Smooth muscle cell of the brain vasculature (primary cell): ENCODE data around the gene PLCB1.

Source experiments
- DNase-seq: peaks from one replicate; pipeline ENCODE4 v3.0.0-alpha.2; 2012; ENCODE audit warnings: low read depth, low spot score

The PLCB1 gene

DNA sequence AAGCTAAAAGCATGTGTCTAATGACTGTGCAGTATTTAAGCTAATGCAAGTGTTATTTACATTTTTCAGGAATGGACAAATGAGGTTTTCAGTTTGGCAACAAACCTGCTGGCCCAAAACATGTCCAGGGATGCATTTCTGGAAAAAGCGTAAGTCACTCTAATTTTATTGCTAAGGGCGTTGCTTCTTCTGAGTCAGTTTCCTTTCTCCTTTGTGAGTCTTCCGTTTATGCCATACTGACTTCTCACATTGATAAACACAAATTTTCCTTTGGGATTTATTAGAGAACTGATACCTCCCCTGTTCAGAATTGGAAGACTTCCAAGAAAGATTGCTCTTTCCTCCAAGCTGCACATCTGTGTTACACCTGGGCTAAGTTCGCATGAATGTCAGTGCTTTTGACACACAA, 514.0 kb downstream of the PLCB1 start:
- no peak for DNase-seq

DNA sequence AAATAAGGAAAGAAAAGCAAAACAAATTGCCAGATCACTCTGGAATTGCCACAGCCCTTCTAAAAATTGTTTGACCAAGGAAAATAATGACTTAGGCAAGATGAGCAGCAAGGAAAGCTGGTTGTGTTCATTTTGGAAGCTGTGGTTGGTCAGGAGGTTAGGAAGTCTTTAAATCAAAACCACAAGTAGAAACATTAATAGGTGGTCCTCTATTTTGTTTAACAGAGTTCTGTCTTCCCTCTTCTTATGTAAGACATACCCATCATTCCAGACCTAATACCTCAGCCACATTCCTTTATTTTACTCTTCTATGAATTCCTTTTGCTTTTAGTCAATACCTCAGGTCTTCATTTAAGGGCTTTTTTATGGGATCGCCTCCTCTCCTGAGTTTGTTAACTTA, 514.6 kb downstream of the PLCB1 start:
- no peak for DNase-seq

DNA sequence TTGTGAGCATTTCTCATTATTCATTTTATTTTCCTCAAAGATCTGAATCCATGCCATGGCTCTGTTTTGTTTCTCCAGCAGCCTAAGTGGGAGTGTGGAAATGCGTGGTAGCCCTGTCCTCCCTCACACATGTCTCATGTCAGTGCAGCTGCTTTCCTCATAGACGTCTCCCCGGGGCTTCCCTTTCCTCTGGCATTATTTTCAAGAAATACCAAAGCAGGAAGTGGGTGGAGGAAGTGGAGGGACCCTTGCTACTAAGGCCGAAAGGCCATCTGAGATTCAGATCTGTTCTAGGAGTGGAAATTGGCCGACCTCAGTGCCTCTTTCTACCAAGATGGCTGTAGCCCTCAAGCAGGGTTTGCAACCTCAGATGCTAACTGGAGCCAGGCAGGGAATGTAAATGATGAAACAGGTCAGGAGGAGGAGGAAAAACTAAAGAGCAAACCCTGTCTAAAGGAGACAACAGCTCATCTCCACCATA, 515.9 kb downstream of the PLCB1 start:
- DNase-seq, result no peak

DNA sequence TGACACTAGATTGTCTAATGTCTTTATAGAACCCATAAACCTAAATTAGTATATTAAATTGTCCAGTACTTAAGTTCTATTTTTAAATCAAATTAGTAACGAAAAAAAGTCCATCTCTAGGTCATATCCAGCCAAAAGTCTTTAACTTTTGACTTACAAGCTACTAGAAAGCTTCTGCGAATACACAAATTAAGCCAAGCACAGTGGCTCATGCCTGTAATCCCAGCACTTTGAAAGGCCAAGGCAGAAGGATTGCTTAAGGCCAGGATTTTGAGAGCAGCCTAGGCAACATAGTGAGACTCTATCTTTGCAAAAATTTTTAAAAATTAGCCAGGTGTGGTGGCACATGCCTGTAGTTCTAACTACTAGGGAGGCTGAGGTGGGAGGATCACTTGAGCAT, 516.4 kb downstream of the PLCB1 start:
- no peak for DNase-seq

DNA sequence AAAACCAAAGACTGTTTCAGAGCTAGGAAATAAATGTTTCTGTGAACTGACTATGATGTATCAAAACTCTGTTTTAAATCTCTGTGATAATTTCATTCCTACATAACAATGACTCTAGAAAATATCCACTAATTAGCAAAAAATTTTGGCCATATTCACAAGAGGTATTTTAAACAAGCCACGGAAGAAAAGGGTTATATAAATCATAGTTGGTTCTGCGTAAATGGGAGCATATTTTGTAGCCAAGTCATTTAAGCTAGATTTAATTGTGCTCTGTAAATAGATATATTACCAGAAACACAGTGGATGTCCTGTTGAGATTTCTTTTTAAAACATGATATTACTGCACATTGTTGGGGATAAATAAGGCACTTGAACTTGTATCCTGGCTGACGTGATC, 520.3 kb downstream of the PLCB1 start:
- DNase-seq, result no peak

DNA sequence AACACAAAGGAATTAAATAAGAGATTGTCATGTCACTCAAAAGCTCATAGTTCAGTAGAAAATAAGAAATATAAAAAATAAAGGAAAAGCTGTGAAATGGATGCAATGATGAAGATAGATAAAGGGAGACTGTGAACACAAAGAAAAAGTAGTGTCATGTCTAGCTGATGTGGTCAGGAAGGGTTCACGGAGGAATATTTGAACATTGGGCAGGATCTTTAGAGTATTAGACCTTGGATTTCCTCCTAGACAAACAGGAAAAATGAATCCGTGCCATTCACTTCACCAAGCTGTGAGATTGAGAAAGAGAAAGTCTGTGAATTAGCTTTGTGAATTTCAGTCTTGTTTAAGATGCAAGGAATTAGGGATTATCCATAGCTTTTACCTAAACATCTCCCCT, 522.4 kb downstream of the PLCB1 start:
- DNase-seq, result no peak

DNA sequence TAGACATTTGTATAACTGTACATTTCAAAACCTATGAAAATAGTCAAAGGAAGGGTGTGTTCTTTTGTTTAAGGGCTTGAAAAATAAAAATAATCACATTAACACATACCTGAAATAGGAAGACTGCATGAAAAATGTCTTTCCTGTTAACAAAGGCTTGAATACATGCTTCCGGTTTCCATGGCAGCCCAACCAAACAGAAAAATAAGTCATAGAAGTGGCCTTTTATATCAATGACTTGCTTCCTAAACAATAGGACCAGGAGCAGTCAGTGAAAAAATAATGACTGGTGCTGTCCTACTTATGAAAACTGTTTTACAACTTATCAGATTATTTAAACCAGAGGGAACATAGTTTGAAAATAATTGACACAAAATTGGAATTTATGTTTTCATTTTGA, 524.3 kb downstream of the PLCB1 start:
- no peak for DNase-seq

DNA sequence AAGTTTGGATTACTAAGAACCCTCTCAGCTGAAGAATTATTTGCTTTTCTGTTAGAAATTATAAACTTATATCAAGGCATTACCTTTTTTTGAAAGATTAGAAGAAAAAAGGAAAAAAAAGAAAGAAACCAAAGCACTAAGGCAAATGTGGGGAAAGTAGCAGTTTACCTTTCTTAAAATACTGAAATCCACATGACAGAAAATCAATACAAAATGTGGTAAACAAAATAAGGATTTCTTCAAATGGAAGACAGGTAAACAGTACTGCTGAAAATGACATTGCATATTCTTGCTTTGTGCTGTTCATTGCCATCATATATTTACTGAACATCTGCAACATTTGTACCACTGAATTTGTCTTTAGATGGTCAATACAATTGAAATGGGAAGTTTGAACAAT, 525.6 kb downstream of the PLCB1 start:
- no peak for DNase-seq

DNA sequence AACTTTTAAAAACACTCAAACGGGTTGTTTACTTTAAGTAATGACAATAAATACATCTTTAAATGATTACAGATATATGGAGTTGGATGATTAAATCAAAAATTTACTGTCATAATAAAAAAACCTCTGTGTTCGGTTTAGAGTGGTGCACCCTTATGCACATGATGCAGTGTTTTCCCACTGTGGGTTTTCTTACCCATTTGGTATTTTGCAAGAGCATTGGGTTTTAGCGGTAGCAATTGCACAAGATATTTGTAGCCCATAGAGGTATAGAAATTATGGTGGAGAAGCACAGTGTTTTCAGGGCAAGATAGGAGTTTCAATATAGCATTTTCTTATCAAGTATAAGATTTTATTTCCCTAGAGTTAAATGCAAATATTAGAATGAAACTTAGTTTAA, 526.0 kb downstream of the PLCB1 start:
- DNase-seq, result no peak

DNA sequence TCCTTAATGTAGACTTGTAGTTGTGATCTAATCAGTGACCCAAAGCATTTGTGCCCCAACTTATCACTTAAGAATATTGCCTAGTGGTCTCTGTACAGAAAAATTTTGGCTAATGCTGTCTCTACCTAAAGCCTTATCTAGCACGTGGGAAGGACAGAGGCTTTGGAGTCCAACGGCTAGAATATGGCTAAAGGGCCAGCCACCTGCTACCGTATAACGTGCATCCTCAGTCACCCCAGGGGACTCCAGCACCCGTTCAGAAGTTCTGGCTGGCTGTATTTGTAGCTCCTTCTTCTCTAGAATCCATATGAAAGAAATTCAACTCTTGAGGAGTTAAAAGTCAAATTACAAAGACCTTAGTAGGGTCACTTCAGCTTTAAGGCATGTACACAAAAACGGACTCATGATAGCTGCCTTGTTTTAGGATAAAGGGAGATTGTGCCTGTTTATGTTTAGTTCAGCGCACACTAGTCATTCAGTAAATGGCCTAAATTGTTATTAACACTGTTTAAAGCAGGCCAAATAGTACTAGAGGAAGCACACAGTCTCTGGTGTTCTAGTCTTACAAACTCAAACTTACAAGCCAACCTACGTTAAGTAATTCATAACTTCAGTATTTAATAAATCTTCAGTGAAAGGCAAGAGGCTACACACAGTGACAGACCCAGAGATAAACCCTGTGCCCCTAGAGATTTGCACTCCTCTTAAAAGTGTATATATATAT, 529.3 kb downstream of the PLCB1 start:
- DNase-seq, result no peak

DNA sequence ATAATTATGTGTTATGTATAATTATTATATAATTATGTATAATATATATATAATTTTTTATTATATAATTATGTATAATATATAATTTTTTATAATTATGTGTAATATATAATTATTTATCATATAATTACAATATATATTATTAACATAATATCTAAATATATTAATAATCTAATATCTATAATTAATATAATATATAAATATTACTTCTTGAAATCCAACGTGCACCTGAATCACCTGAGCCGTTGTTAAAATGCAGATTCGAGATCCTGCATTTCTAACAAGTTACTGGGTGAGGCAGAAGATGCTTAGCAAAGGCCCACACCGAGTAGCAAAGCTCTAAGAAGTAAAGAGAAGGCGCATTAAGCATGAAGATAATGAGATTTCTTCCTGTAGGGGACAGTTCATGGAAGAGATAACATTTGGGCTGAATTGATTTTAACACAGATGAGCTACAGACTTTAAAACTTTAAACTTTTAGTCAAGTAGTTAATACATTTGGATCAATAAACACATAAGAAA, 530.4 kb downstream of the PLCB1 start:
- DNase-seq, result no peak

DNA sequence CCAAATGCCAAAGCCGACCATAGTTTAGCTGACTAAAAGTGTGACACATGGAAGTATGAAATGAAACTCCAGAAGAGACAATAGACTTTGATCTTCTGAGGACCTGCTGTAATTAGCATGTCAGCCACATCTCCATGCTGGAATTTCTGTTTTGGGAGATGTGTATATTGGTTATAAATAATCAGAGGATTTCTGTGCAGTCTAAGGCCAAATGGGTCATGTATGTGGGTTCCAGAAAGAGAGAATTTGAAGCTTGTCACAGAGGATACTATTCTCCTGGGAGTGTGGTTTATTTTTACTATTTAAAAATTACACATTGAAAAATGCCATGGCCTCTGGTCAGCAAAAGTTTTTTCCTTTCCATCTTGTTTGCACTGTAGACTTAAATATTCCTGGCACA, 531.4 kb downstream of the PLCB1 start:
- no peak for DNase-seq

DNA sequence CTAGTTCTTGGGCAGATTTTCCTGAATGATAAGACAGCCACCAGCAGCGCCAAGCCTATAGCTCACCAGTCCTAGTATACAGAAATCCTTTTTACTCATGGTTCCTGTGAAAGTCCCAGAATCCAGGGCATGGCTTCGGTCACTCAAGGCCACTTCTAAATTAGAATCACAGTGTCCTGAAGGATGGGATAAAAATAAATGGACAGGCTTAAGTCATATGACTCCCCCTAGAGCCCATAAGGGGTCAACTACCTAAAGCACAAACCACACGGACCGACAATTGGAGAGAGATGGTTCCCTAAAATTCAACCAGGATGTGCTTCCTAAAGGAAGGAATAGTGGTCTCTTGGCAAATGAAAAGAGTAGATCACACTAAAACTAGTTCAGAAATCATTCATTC, 532.7 kb downstream of the PLCB1 start:
- no peak for DNase-seq

DNA sequence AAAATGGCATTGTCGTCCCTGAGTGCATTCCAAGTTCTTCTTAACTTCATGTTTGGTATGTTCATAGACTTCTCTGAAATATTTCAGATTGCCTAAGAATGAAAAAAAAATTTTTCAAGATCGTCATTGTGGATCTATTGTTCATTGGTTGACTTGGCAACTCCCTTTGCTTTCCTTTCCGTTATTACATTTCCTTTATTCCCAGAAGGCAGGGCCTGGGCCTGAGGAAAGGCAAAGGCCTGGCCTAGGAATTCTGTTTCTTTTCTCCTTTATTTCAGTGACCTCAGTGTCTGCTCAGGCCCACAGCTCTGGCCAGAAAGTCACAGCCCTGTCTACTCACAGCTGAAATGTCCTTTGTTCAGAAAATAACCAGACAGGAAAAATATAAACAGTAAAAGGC, 535.2 kb downstream of the PLCB1 start:
- no peak for DNase-seq

DNA sequence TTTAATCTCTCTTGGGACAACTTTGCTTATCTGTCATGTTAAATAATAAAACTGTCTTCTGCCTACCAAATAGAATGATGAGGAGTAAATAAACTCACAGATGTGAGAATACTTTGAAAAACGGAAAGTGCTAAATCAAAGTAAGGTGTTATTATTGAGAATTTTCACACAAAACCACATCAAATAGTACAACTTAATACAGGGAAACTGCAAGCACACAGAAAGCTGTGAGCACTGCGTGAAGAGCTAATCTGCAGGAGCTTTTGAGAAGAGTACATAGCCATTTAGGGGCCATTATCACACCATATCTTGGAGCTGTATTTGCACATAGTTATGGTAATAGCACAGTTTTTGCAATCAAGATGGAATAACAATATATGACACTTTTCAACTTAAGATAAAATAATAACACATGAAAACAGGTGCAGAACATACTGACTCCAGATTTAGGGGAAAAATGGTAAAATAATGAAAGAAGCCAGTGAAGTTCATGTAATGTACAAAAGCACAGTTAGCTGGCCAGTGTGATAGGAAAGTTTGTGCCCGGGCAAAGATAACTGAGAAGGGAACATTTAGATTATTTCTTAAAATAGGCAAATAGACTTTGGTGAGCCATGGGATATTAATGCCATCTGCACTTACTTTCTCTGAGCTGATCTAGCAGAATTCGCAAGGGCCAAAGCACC, 538.3 kb downstream of the PLCB1 start:
- DNase-seq, result no peak

DNA sequence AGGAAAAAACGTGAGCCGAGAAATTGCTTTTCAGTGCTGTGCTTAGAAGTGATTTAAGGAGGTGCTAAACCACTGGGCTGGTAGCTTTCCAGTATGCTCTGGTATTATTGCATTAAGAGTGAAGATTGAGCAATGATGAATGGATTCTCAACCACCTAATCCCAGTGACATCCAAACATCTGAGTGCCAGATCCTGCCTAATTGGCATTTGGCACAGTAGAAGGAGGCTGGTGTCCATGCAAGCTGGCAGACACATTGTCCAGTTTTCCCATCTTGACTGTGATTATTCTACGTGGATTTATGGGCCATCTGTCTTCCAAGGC, 538.8 kb downstream of the PLCB1 start:
- no peak for DNase-seq

DNA sequence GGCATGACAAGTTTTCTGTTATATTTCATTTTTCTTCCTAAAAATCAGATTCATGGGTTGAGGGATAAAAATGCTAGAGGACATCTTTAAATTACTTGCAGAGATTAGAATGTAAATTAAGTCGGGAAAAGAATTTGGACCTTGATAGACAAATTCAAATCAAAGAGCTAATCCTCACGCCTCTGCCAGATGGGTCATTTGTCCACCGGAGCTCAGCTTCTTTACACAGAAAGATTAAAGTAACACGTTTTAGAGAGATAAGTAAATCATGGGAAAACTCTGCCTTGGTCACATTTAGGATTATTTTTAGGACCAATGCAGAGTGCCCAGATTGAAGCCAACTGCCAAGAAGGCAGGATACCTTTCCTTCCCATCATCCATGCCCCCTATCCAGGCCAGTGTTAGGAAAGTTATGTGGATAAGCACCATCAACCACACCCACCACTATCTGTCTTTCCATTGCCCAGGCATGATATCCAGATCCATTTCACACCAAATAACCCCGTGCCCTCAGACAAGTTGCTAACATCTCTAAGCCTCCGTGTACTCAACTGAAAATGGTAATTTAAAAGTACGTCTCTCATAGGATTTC, 539.4 kb downstream of the PLCB1 start:
- DNase-seq, result no peak

DNA sequence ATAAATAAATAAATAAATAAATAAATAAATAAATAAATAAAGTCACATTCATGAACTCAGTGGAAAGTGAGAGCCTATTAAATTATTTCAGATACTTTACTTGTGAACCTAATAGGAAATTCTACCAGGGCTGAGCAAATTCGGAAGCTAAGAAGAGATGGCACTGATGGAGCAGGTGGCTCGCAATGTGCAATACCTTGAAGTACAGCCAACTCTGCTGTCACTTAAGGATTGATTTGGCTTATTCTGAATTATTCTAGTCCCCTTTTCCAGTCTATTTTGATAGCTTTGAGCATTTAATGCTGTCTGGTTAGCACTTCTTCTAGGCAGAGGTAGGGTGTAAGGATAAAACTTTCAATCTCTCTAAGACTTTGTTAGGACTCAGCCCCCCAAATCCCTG, 541.0 kb downstream of the PLCB1 start:
- no peak for DNase-seq

DNA sequence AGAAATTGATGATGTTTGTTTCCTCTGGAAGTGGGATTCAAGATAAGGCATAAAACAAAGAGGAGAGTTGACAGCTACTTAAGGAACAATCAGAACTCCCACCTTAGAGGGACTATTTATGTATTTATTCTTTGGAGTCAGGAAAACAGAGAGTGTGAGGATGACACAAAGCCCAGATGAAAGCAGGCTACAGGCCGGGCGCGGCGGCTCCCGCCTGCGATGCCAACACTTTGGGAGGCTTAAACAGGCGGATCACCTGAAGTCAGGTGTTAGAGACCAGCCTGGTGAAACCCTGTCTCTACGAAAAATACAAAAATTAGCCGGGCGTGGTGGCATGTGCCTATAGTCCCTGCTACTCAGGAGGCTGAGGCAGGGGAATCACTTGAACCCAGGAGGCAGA, 543.8 kb downstream of the PLCB1 start:
- no peak for DNase-seq

DNA sequence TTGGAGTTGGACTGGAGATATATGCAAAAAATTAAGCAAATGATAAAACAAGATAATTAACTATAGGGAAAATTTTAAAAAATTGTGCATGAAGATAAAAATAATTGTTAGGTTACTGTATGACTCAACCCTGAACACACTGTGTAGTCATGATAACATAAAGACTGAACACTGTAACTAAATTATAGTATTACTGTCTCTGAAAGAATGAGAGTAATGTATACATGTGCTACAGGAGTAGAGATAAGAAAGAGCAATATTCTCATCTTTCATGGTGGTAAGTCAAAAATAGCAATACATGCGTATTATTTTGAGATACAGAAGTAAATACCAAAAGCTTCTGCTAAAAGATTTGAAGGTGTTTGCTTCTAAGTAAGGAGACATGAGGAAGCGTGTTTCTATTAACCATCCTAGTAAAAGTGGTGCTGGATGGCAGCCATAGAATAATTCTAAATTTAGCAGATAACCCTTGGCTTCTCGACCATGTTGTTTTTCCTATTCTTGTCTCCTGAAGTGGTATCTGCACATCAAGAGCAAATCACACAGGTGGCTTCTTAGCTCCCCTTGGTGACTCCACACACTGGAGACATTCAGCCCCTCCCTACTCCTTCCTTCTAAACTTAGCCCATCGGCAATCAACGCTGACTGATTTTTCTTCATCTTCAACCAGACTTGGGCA, 546.2 kb downstream of the PLCB1 start:
- no peak for DNase-seq

DNA sequence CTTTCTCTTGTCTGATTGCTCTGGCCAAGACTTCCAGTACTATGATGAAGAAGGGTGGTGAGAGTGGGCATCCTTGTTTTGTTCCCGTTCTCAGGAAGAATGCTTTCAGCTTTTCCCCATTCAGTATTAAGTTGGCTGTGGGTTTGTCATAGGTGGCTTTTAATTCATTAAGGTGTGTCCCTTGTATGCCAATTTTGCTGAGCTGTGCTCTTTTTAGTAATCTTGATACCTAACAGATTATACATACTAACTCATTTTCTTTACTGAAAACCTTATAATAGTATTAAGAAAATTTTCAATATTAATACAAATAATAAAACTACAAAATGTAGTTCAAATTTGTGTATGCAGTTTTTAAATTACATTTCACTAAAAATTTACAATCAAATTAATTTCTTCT, 557.3 kb downstream of the PLCB1 start:
- DNase-seq, result no peak

DNA sequence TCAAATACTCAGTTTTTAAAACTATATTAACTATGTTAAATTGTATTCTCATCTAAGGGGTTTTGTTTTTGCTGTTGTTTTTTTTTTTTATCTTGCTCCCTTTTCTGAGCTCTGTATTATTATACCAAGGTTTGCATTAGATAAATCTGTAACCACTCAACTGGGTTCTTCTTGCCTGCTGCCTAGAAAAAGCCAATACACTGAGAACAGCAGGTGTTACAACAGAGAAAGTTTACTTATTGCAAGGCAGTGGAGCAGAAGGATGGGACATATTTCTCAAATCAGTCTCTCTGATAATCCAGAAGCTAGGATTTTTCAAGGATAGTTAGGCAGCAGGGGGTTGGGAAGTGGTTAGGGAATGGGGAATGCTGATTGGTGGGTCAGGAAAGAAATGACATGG, 558.0 kb downstream of the PLCB1 start:
- DNase-seq, result no peak
